ENCODE data around the gene SLC2A3.

DNA sequence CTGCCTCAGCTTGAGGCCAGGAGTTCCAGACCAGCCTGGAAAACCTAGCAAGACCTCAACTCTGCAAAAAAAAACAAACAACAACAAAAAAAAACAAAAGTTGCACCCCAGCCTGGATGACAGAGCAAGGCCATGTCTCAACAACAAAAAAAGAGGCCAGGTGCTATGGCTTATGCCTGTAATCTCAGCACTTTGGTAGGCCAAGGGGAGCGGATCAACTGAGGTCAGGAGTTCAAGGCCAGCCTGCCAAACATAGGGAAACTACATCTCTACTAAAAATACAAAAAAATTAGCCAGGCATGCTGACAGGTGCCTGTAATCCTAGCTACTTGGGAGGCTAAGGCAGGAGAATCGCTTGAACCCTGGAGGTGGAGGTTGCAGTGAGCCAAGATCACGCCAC, 56.7 kb downstream of the SLC2A3 start:
- TF ChIP-seq, protein P1, sequence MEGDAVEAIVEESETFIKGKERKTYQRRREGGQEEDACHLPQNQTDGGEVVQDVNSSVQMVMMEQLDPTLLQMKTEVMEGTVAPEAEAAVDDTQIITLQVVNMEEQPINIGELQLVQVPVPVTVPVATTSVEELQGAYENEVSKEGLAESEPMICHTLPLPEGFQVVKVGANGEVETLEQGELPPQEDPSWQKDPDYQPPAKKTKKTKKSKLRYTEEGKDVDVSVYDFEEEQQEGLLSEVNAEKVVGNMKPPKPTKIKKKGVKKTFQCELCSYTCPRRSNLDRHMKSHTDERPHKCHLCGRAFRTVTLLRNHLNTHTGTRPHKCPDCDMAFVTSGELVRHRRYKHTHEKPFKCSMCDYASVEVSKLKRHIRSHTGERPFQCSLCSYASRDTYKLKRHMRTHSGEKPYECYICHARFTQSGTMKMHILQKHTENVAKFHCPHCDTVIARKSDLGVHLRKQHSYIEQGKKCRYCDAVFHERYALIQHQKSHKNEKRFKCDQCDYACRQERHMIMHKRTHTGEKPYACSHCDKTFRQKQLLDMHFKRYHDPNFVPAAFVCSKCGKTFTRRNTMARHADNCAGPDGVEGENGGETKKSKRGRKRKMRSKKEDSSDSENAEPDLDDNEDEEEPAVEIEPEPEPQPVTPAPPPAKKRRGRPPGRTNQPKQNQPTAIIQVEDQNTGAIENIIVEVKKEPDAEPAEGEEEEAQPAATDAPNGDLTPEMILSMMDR (optimal IDR thresholded peaks at IDR 0.05 in 1 of 3, IDR thresholded peaks at IDR 0.05 in 1 of 3, conservative IDR thresholded peaks at IDR 0.05 in 1 of 3; ENCODE audit: extremely low read depth in 1 of 3, insufficient read depth in 2 of 3, low read length in 3 of 3), result no peak
- no peak for TF ChIP-seq EZH2 (IDR thresholded peaks at IDR 0.05; ENCODE audit: low read length)

Measured in keratinocyte (primary cell).